ENCODE measurements around the gene TBP. TPM values are rescaled to one million over a fixed set of nuclear protein-coding genes. Genes with fewer than 3 reads are reported as not detected.
"Not testable (repeated sequence)": the region's sequence is repeated elsewhere in the genome, so short reads cannot be mapped to it uniquely, and the experiment has no call there.

The TBP gene
- total RNA-seq (2014; rRNA removed; shearing (Covaris generic); ENCODE audit: low replicate concordance): 18.3 and 25.6 TPM in 2 replicates

- peak; percentile 99 for DNase-seq
- H3K27me3 ChIP-seq: no peaks in the 10 kb centered on the region
- H3K4me3 ChIP-seq: peak within 1 kb of the TSS; percentile 100
- no peaks in the 10 kb centered on the region for H3K9me3 ChIP-seq
- peaks cover 48% of the 10 kb centered on the region for H3K36me3 ChIP-seq
Observed at GRCh38 chr6:170554013-170554795, at the start of gene TBP. TBP (plus strand) TSS chr6:170554369; CDS start chr6:170557030, 2,661 bp downstream.

GRCh38 chr6:170504479-170504878 lies 49.7 kb upstream of the TBP start:
- H3K27me3 ChIP-seq: no peaks in the 10 kb centered on the region
- no peaks in the 10 kb centered on the region for H3K36me3 ChIP-seq
- H3K9me3 ChIP-seq: no peaks in the 10 kb centered on the region
- DNase-seq: no peak
- no peak overlapping the region for H3K4me3 ChIP-seq

DNA sequence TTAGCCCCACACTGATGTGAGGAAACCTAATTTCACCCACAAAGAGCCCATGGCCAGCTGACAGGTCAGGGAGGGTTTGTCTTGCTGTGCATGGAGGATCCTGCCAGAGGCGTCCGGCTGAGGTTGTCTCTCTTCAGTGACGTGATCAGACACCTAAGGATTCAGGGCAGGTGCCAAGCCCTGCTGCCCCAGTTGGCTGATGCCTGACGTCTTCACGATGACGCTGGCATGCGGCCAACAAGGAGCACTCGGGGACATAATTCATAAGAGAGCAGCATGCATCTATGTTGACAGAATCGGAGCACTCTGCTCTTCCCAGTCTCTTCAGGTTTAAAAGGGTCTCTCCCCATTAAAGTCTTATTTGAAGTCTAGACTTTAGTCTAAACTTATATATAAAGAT lies 48.9 kb upstream of the TBP start:
- H3K9me3 ChIP-seq: no peaks in the 10 kb centered on the region
- H3K4me3 ChIP-seq: no peak overlapping the region
- no peak for DNase-seq
- H3K36me3 ChIP-seq: no peaks in the 10 kb centered on the region
- H3K27me3 ChIP-seq: no peaks in the 10 kb centered on the region

- H3K27me3 ChIP-seq: no peaks in the 10 kb centered on the region
- no peak overlapping the region for H3K4me3 ChIP-seq
- no peak for DNase-seq
- H3K36me3 ChIP-seq: no peaks in the 10 kb centered on the region
- no peaks in the 10 kb centered on the region for H3K9me3 ChIP-seq
Observed at GRCh38 chr6:170506446-170506845, 47.7 kb upstream of the TBP start.

DNA sequence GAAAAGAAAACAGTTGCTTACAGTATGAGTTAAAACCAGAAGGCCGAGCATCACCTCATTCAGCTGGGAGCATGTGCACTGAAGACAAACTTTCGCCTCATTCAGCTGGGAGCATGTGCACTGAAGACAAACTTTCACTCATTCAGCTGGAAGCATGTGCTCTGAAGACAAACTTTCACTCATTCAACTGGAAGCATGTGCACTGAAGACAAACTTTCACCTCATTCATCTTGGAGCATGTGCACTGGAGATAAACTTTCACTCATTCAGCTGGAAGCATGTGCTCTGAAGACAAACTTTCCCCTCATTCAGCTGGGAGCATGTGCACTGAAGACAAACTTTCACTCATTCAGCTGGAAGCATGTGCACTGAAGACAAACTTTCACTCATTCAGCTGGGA lies 46.4 kb upstream of the TBP start:
- H3K27me3 ChIP-seq: not testable (repeated sequence)

GRCh38 chr6:170508275-170508674 lies 45.9 kb upstream of the TBP start:
- H3K9me3 ChIP-seq, DNase-seq, H3K27me3 ChIP-seq, H3K36me3 ChIP-seq, H3K4me3 ChIP-seq: not testable (repeated sequence)

More for the DNA sequence above, 46.4 kb upstream of the TBP start:
- H3K4me3 ChIP-seq, DNase-seq, H3K9me3 ChIP-seq, H3K36me3 ChIP-seq: not testable (repeated sequence)

- H3K36me3 ChIP-seq, DNase-seq, H3K27me3 ChIP-seq, H3K4me3 ChIP-seq, H3K9me3 ChIP-seq: not testable (repeated sequence)
Observed at GRCh38 chr6:170508892-170509722, 45.1 kb upstream of the TBP start.

GRCh38 chr6:170509723-170510018 lies 44.5 kb upstream of the TBP start:
- no peaks in the 10 kb centered on the region for H3K36me3 ChIP-seq

GRCh38 chr6:170510631-170511030 lies 43.5 kb upstream of the TBP start:
- H3K27me3 ChIP-seq: no peaks in the 10 kb centered on the region
- peaks cover 9% of the 10 kb centered on the region for H3K9me3 ChIP-seq
- no peaks in the 10 kb centered on the region for H3K36me3 ChIP-seq
- no peak overlapping the region for H3K4me3 ChIP-seq
- DNase-seq: no peak

More at GRCh38 chr6:170509723-170510018, 44.5 kb upstream of the TBP start:
- no peak overlapping the region for H3K4me3 ChIP-seq
- H3K9me3 ChIP-seq: peaks cover under 1% of the 10 kb centered on the region; the same call in 1 of the 2 replicates
- DNase-seq: no peak
- H3K27me3 ChIP-seq: no peaks in the 10 kb centered on the region

- peaks cover 14% of the 10 kb centered on the region for H3K9me3 ChIP-seq
Observed at GRCh38 chr6:170512249-170512648, 41.9 kb upstream of the TBP start.

DNA sequence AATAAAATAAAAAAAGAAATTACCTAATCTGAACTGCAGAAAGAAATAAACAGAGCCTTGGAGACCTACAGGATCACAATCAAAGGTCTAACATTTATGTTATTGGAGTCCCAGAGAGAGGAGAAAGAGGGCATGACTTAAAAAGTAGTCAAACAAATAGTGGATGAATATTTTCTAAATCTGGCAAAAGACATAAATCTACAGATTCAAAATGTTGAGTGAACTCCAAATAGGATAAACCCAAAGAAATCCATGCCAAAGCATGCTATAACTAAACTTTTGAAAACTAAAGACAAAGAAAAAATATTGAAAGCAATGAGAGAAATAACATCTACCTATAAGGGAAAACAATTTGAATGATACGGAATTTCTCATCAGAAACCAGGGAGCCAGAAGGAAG lies 39.3 kb upstream of the TBP start:
- H3K4me3 ChIP-seq: no peak overlapping the region
- H3K36me3 ChIP-seq: no peaks in the 10 kb centered on the region
- DNase-seq: no peak
- peaks cover 15% of the 10 kb centered on the region for H3K9me3 ChIP-seq
- no peaks in the 10 kb centered on the region for H3K27me3 ChIP-seq

More at GRCh38 chr6:170512249-170512648, 41.9 kb upstream of the TBP start:
- Histone ChIP-seq H3K4me3 (no peak overlapping the region), H3K27me3 (no peaks in the 10 kb centered on the region), H3K36me3 (no peaks in the 10 kb centered on the region)
- no peak for DNase-seq

GRCh38 chr6:170516783-170517616 lies 37.2 kb upstream of the TBP start:
- Histone ChIP-seq H3K9me3 (peaks cover 15% of the 10 kb centered on the region), H3K36me3 (no peaks in the 10 kb centered on the region), H3K27me3 (no peaks in the 10 kb centered on the region), H3K4me3 (no peak overlapping the region)
- DNase-seq: peak; percentile 12

DNA sequence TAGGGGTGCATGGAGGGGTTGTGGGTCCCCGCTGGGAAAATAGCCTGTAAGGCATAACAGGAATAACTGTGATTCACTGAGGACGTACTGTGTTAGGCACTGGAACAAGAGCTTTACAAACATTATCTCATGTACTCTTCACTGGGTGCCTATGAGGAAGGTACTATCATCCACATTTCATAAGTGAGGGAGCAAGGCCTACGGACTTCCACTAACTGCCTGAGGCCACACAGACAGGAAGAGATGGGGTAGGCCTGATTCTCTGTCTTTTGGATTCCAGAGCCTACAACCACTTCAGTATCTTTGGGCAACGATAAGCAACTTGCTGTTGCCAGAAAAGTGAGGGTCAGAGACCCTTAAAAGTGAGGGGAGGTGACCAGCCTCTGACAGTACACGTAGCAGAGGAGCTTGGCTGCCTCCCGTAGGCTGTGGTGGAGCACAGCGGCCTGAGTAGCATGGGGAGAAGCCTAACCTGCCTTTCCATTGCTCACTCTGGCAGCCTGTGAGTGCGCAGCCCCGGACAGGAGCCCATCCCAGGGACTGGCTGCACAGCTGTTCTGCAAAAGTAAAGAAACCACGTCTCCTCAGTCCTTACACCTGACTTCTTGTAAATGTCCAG lies 31.5 kb upstream of the TBP start:
- Histone ChIP-seq H3K4me3 (no peak overlapping the region), H3K27me3 (no peaks in the 10 kb centered on the region), H3K36me3 (no peaks in the 10 kb centered on the region), H3K9me3 (no peaks in the 10 kb centered on the region; the same call in 1 of the 2 replicates)
- DNase-seq: peak; percentile 14

GRCh38 chr6:170523256-170524171 lies 30.7 kb upstream of the TBP start:
- Histone ChIP-seq H3K36me3 (no peaks in the 10 kb centered on the region), H3K4me3 (no peak overlapping the region), H3K9me3 (no peaks in the 10 kb centered on the region), H3K27me3 (no peaks in the 10 kb centered on the region)
- no peak for DNase-seq

GRCh38 chr6:170524172-170524502 lies 30.0 kb upstream of the TBP start:
- no peak for DNase-seq
- no peaks in the 10 kb centered on the region for H3K9me3 ChIP-seq

DNA sequence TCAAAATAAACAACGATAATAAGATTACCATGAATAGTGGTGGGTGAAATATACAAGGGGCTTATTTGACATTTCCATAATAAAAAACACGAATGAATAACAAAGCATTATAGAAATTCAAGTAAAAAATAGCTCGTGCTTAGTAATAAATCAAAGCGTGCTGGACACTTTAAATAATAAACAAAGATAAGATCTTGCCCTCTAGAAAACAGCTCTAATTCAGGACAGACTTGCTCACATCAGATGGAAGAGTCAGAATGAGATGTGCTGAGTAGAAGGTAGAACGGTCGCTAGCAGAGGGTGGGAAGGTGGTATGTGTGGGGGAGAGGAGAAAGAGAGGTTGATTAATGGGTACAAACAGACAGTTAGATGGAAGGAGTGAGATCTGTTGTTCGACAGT lies 28.4 kb upstream of the TBP start:
- Histone ChIP-seq H3K27me3 (no peaks in the 10 kb centered on the region), H3K36me3 (no peaks in the 10 kb centered on the region), H3K4me3 (no peak overlapping the region), H3K9me3 (no peaks in the 10 kb centered on the region)
- DNase-seq: no peak

More at GRCh38 chr6:170524172-170524502, 30.0 kb upstream of the TBP start:
- no peaks in the 10 kb centered on the region for H3K27me3 ChIP-seq
- no peaks in the 10 kb centered on the region for H3K36me3 ChIP-seq
- no peak overlapping the region for H3K4me3 ChIP-seq

All from MG63 (cell line).